MM.1S (cell line): ENCODE measurements around the gene CAPN15.

Experiments
- DNase-seq: peaks from one replicate; pipeline ENCODE4 v3.0.0-alpha.2; 2015
- H2AFZ ChIP-seq: fragments of 300-600 bp; sonication (generic); 2 replicates; pipeline ENCODE4 v1.6.0; 2016; ENCODE audit warnings: antibody characterized with exemption, low read length
- H3F3A ChIP-seq: fragments of 300-600 bp; sonication (generic); 2 replicates; pipeline ENCODE4 v1.6.1; 2016; ENCODE audit warnings: mild to moderate bottlenecking, antibody characterized with exemption, low read length, moderate library complexity, mixed read lengths; ENCODE audit not compliant: insufficient read depth
- H3K27ac ChIP-seq: fragments of 300-600 bp; sonication (generic); 2 replicates; pipeline ENCODE4 v1.5.1; 2016; ENCODE audit warnings: mild to moderate bottlenecking, low read length
- H3K27me3 ChIP-seq: fragments of 300-600 bp; sonication (generic); replicated peaks from 2 replicates; pipeline ENCODE4 v1.6.0; 2016; ENCODE audit warnings: low read length; ENCODE audit not compliant: insufficient read depth
- H3K36me3 ChIP-seq: fragments of 300-600 bp; sonication (generic); replicated peaks from 2 replicates; pipeline ENCODE4 v1.6.1; 2016; ENCODE audit warnings: mild to moderate bottlenecking, low read length, mixed read lengths; ENCODE audit not compliant: insufficient read depth
- H3K4me1 ChIP-seq: fragments of 300-600 bp; sonication (generic); 2 replicates; pipeline ENCODE4 v1.6.1; 2016; ENCODE audit warnings: low read length, mixed read lengths
- H3K4me2 ChIP-seq: fragments of 300-600 bp; sonication (generic); 2 replicates; pipeline ENCODE4 v1.6.0; 2016; ENCODE audit warnings: low read depth, low read length
- H3K4me3 ChIP-seq: fragments of 300-600 bp; sonication (generic); 2 replicates; pipeline ENCODE4 v1.5.1; 2016; ENCODE audit warnings: low read length, mixed read lengths
- H3K79me2 ChIP-seq: fragments of 300-600 bp; sonication (generic); 2 replicates; pipeline ENCODE4 v1.6.1; 2016; ENCODE audit warnings: mixed run types, low read length, mixed read lengths
- H3K9ac ChIP-seq: fragments of 300-600 bp; sonication (generic); 2 replicates; pipeline ENCODE4 v1.6.1; 2016; ENCODE audit warnings: low read length, mixed read lengths
- H3K9me2 ChIP-seq: fragments of 300-600 bp; sonication (generic); replicated peaks from 2 replicates; pipeline ENCODE4 v1.6.1; 2016; ENCODE audit warnings: mild to moderate bottlenecking, low read length, mixed read lengths; ENCODE audit not compliant: insufficient read depth
- H3K9me3 ChIP-seq: fragments of 300-600 bp; sonication (generic); replicated peaks from 2 replicates; pipeline ENCODE4 v1.6.1; 2016; ENCODE audit warnings: mild to moderate bottlenecking, low read length, mixed read lengths; ENCODE audit not compliant: insufficient read depth
- H4K20me1 ChIP-seq: fragments of 300-600 bp; sonication (generic); 2 replicates; pipeline ENCODE4 v1.6.1; 2016; ENCODE audit warnings: mild to moderate bottlenecking, low read length, moderate library complexity, mixed read lengths; ENCODE audit not compliant: insufficient read depth
- EZH2 ChIP-seq: fragments of 300-600 bp; sonication (generic); optimal IDR thresholded peaks from 2 replicates; pipeline ENCODE3; 2017; ENCODE audit warnings: low read depth, mild to moderate bottlenecking, antibody characterized with exemption, low read length, mixed read lengths
- EZH2phosphoT487 ChIP-seq: fragments of 300-600 bp; sonication (generic); IDR thresholded peaks from 2 replicates; pipeline ENCODE4 v1.6.1; 2018; ENCODE audit warnings: antibody characterized with exemption, low read length
- TF ChIP-seq, protein P1 (sequence below): fragments of 300-600 bp; sonication (generic); IDR thresholded peaks from 2 replicates; pipeline ENCODE4 v1.5.1; 2016; ENCODE audit warnings: antibody characterized with exemption, low read length, mixed read lengths

The CAPN15 gene

GRCh38 chr16:518858-519257, 8.7 kb upstream of the CAPN15 start:
- no peak for DNase-seq

DNA sequence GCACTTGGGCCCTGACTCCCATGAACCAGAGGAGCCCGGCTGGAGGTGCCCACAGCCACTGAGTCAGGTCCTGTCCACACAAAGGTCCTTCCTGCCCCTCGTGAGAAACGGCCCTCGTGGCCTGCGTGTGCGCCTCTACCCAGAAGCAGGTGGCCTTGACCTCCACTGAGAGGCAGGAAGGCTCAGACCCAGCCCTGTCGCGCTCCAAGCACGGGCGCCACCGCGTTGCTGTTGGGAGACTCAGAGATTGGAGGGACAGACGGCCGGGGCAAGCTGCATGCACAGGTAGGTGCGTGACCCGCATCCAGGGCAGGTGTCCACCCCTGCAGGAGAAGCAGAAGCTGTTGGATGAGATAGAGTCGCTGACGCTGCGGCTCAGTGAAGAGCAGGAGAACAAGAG, 8.1 kb upstream of the CAPN15 start:
- H3K79me2 ChIP-seq = no peaks in the 10 kb centered on the region
- no peaks in the 10 kb centered on the region for H3K4me1 ChIP-seq
- no peaks in the 10 kb centered on the region for H3K9me3 ChIP-seq
- H3K4me2 ChIP-seq = no peak overlapping the region
- TF ChIP-seq, protein P1, sequence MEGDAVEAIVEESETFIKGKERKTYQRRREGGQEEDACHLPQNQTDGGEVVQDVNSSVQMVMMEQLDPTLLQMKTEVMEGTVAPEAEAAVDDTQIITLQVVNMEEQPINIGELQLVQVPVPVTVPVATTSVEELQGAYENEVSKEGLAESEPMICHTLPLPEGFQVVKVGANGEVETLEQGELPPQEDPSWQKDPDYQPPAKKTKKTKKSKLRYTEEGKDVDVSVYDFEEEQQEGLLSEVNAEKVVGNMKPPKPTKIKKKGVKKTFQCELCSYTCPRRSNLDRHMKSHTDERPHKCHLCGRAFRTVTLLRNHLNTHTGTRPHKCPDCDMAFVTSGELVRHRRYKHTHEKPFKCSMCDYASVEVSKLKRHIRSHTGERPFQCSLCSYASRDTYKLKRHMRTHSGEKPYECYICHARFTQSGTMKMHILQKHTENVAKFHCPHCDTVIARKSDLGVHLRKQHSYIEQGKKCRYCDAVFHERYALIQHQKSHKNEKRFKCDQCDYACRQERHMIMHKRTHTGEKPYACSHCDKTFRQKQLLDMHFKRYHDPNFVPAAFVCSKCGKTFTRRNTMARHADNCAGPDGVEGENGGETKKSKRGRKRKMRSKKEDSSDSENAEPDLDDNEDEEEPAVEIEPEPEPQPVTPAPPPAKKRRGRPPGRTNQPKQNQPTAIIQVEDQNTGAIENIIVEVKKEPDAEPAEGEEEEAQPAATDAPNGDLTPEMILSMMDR = no peak
- TF ChIP-seq EZH2 (no peak), EZH2phosphoT487 (no peak)
- no peaks in the 10 kb centered on the region for H4K20me1 ChIP-seq
- no peak overlapping the region for H3K4me3 ChIP-seq
- no peak overlapping the region for H3K9ac ChIP-seq
- no peaks in the 10 kb centered on the region for H3F3A ChIP-seq
- no peak overlapping the region for H3K27ac ChIP-seq
- DNase-seq = no peak
- H3K36me3 ChIP-seq = no peaks in the 10 kb centered on the region
- H2AFZ ChIP-seq = no peak overlapping the region
- no peaks in the 10 kb centered on the region for H3K9me2 ChIP-seq
- no peaks in the 10 kb centered on the region for H3K27me3 ChIP-seq

More at GRCh38 chr16:518858-519257, 8.7 kb upstream of the CAPN15 start:
- Histone ChIP-seq H3K9ac (no peak overlapping the region), H4K20me1 (no peaks in the 10 kb centered on the region), H3K4me1 (no peaks in the 10 kb centered on the region), H3K36me3 (no peaks in the 10 kb centered on the region), H3K27ac (no peak overlapping the region), H3K4me3 (no peak overlapping the region), H3K9me2 (no peaks in the 10 kb centered on the region), H3K27me3 (no peaks in the 10 kb centered on the region), H2AFZ (no peak overlapping the region), H3K79me2 (no peaks in the 10 kb centered on the region), H3K4me2 (no peak overlapping the region), H3K9me3 (no peaks in the 10 kb centered on the region), H3F3A (no peaks in the 10 kb centered on the region)
- TF ChIP-seq EZH2 (no peak), EZH2phosphoT487 (no peak)
- TF ChIP-seq, protein P1 = no peak

DNA sequence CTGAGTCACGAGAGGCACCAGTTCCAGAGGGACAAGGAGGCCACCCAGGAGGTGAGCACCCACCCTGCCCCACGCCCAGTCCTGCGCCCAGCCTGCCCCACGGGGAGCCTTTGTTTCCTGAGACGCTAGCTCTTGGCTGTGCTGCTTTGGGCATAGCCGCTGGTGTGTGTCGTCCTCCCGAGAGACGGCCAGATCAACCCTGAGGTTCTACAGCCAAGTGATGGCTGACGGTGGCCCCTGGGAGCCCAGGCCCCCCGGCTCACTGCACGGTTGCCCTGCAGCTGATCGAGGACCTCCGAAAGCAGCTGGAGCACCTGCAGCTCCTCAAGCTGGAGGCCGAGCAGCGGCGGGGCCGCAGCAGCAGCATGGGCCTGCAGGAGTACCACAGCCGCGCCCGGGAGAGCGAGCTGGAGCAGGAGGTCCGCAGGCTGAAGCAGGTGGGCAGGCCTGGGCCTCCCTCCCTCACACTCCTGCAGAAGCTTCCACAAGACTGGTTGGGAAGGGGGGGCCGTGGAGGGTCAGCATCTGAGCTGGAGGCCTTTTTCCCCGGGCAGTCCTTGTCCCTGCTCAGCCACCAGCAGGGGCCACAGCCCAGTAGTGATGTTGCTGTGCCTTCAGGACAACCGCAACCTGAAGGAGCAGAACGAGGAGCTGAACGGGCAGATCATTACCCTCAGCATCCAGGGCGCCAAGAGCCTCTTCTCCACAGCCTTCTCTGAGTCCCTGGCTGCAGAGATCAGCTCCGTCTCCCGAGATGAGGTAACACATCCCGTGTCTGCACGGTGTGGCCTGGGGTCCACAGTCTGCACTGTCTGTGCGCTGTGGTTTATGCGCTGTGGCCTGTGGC, 7.4 kb upstream of the CAPN15 start:
- Histone ChIP-seq H2AFZ (no peak overlapping the region), H3K9me3 (no peaks in the 10 kb centered on the region), H3K4me1 (no peaks in the 10 kb centered on the region), H3K9me2 (no peaks in the 10 kb centered on the region), H3K27ac (no peak overlapping the region), H4K20me1 (no peaks in the 10 kb centered on the region), H3K79me2 (peaks cover under 1% of the 10 kb centered on the region; the same call in 1 of the 2 replicates), H3K9ac (no peak overlapping the region), H3K36me3 (no peaks in the 10 kb centered on the region), H3F3A (no peaks in the 10 kb centered on the region), H3K4me2 (no peak overlapping the region), H3K27me3 (no peaks in the 10 kb centered on the region), H3K4me3 (no peak overlapping the region)
- no peak for DNase-seq
- TF ChIP-seq EZH2phosphoT487 (no peak), EZH2 (no peak)
- TF ChIP-seq, protein P1 = no peak
